Right lobe of liver (tissue), 4 donors: Measurements from ENCODE around the gene ACSF2.

Experiments used
- CTCF ChIP-seq, 4 donors: fragments of 200-600 bp in 3 of 4; fragments of 450-650 bp in 1 of 4; IDR thresholded peaks; one replicate each; pipeline versions ENCODE4 v1.5.1 to v1.8.0; 2016 to 2022; ENCODE audit warnings: antibody characterized with exemption in 4 of 4, mild to moderate bottlenecking in 2 of 4
- POLR2A ChIP-seq: fragments of 450-650 bp; IDR thresholded peaks from one replicate; pipeline ENCODE4 v1.6.1; 2017; ENCODE audit warnings: antibody characterized with exemption, mild to moderate bottlenecking
- donor health status: DM: no; HTN: no; CAD: no.
- donor health status: DM: no; HTN: no; CAD: no.
- donor health status: DM: no; HTN: yes; CAD: no.

- no peak for TF ChIP-seq CTCF (IDR thresholded peaks at IDR 0.05)
- TF ChIP-seq POLR2A = no peak
Observed at GRCh38 chr17:50502301-50502990, 76.4 kb downstream of the ACSF2 start.
